Sigmoid colon (tissue), 4 donors: ENCODE data around the gene INAFM1.

Experiments
- POLR2A ChIP-seq, 2 donors: fragments of 450-650 bp; IDR thresholded peaks; one replicate each; pipeline ENCODE4 v1.6.1; 2016; ENCODE audit warnings: antibody characterized with exemption in 2 of 2, mild to moderate bottlenecking in 2 of 2, moderate library complexity in 2 of 2
- POLR2AphosphoS5 ChIP-seq, 4 donors: sonication (generic); formaldehyde crosslinking; IDR thresholded peaks; one replicate each; pipeline ENCODE4 v1.6.1; 2017; ENCODE audit warnings: antibody characterized with exemption in 4 of 4
- TF ChIP-seq, protein P1 (sequence below), 4 experiments: fragments of 450-650 bp in 3 of 4; fragments of 200-600 bp in 1 of 4; IDR thresholded peaks; one replicate each; pipeline ENCODE4 v1.5.1; 2016 to 2019; ENCODE audit warnings: antibody characterized with exemption in 4 of 4, mild to moderate bottlenecking in 3 of 4, moderate library complexity in 2 of 4

DNA sequence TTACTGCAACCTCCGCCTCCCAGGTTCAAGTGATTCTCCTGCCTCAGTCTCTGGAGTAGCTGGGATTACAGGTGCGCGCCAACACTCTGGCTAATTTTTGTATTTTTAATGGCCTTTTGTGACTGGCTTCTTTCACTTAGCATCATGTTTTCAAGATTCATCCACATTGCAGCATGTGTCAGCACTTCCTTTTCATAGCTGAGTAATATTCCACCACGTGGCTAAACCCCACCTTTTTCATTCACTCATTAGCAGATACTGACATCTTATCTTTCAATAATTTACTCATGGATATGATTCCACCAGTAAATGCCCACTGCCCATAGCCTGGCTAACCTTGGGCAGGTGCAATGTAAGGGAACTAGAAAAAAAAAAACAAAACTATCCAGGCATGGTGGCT is 41.8 kb downstream of the INAFM1 start:
- TF ChIP-seq, protein P1, sequence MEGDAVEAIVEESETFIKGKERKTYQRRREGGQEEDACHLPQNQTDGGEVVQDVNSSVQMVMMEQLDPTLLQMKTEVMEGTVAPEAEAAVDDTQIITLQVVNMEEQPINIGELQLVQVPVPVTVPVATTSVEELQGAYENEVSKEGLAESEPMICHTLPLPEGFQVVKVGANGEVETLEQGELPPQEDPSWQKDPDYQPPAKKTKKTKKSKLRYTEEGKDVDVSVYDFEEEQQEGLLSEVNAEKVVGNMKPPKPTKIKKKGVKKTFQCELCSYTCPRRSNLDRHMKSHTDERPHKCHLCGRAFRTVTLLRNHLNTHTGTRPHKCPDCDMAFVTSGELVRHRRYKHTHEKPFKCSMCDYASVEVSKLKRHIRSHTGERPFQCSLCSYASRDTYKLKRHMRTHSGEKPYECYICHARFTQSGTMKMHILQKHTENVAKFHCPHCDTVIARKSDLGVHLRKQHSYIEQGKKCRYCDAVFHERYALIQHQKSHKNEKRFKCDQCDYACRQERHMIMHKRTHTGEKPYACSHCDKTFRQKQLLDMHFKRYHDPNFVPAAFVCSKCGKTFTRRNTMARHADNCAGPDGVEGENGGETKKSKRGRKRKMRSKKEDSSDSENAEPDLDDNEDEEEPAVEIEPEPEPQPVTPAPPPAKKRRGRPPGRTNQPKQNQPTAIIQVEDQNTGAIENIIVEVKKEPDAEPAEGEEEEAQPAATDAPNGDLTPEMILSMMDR (IDR thresholded peaks at IDR 0.05): no peak
- TF ChIP-seq POLR2A (IDR thresholded peaks at IDR 0.05) (no peak), POLR2AphosphoS5 (IDR thresholded peaks at IDR 0.05) (no peak)
